ENCODE measurements around the gene BOC.

BOC gene, protein sequence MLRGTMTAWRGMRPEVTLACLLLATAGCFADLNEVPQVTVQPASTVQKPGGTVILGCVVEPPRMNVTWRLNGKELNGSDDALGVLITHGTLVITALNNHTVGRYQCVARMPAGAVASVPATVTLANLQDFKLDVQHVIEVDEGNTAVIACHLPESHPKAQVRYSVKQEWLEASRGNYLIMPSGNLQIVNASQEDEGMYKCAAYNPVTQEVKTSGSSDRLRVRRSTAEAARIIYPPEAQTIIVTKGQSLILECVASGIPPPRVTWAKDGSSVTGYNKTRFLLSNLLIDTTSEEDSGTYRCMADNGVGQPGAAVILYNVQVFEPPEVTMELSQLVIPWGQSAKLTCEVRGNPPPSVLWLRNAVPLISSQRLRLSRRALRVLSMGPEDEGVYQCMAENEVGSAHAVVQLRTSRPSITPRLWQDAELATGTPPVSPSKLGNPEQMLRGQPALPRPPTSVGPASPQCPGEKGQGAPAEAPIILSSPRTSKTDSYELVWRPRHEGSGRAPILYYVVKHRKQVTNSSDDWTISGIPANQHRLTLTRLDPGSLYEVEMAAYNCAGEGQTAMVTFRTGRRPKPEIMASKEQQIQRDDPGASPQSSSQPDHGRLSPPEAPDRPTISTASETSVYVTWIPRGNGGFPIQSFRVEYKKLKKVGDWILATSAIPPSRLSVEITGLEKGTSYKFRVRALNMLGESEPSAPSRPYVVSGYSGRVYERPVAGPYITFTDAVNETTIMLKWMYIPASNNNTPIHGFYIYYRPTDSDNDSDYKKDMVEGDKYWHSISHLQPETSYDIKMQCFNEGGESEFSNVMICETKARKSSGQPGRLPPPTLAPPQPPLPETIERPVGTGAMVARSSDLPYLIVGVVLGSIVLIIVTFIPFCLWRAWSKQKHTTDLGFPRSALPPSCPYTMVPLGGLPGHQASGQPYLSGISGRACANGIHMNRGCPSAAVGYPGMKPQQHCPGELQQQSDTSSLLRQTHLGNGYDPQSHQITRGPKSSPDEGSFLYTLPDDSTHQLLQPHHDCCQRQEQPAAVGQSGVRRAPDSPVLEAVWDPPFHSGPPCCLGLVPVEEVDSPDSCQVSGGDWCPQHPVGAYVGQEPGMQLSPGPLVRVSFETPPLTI

DNA sequence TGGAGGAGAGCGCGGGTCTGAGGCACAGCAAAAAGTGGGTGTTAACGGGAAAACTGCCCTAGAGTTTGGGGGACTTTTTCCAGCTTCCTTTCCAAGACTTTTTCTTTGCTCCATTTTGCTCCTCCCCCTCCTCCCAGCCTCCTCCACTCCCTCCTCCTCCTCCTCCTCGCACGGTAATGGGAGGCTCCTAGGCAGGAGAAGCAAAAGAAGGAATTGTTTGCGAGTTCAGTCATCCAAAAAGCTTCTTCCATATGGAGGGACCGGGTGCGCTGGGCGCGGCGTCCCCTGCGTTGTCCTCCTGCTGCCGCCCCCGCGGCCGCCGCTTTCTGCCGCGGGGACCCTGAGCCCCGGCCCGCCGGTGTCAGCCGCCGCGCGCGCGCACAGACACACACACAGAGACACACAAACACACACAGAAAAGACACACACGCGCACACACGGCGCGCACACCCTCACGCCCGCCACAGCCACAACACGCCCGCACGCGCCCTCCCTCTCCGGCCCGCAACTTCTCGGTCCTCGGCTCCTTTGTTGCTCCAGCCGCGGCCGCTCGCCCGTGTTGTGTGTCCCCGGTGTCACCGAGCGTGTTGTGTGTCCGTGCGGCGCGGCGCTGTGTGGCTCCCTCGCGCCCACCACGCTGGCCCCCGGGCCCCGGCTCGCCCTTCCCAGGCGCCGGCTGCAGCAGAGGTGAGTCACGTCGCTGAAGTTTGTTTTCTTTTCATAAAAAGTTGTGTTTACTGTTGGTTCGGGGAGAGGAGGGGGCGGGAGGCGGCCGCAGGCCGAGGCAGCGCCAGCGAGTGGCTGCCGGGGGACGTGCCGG lies at the start of gene BOC:
BOC (plus strand) TSS at position 228 of the 820 bp plus-strand sequence. CDS start 38,246 bp downstream, outside the sequence.
- Histone ChIP-seq H3K4me3 (ENCODE audit: low read length) (peak within 1 kb of the TSS; percentile 82), H3K9me3 (ENCODE audit: insufficient read depth, low read depth, low read length) (no peaks in the 10 kb centered on the region), H3K27me3 (ENCODE audit: insufficient read depth, low read length) (peaks cover 29% of the 10 kb centered on the region), H3K9ac (ENCODE audit: low read depth, low read length) (peak within 1 kb of the TSS; percentile 76), H3K4me1 (ENCODE audit: insufficient read depth, low read length) (peaks cover 16% of the 10 kb centered on the region; the same call in 1 of the 2 replicates), H3K27ac (ENCODE audit: low read length) (no peak within 1 kb of the TSS), H3K36me3 (ENCODE audit: insufficient read depth, low read depth, low read length) (peaks cover 5% of the 10 kb centered on the region)

DNA sequence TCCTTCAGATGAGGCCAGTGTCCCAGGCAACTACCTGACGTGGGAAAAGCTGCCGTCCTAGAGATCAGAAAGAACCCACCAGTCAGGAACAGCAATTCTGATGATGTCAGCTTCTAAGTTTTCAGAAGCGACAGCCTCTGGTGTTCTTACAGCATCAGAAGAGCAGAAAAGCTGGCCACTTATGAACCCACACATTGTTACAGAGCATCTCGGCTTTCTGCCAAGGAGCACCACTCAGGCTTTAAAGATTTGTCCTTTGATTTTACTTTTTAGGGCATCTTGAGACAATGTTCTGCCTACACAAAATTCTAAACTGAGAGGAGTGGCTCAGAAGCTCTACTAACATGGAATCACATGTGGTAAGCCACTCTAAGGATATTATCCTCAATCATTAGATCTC lies 49.7 kb upstream of the BOC start:
- Histone ChIP-seq H3K9me3 (ENCODE audit: insufficient read depth, low read depth, low read length) (no peaks in the 10 kb centered on the region), H3K4me3 (ENCODE audit: low read length) (no peak overlapping the region), H3K27me3 (ENCODE audit: insufficient read depth, low read length) (no peaks in the 10 kb centered on the region), H3K27ac (ENCODE audit: low read length) (no peak overlapping the region), H3K9ac (ENCODE audit: low read depth, low read length) (no peak overlapping the region), H3K4me1 (ENCODE audit: insufficient read depth, low read length) (peaks cover 5% of the 10 kb centered on the region; the same call in 1 of the 2 replicates), H3K36me3 (ENCODE audit: insufficient read depth, low read depth, low read length) (no peaks in the 10 kb centered on the region)

DNA sequence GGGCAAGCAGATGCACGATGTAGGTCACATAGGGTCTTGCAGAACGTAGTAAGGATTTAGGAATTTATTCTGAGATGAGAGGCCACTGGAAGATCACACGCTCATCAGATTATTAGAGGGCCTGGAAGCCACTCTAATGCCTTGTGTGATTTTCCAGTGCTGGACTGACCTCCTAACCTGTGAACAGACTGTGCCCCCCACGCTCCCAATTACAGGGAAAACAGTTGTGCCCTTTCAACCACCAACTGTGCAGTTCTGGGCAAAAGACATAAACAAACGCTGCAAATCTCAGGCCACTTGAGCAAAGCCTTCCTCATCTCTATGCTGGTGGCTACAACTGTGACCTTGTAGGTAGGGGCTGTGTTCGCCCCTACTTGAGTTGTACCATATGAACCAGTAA lies 48.2 kb upstream of the BOC start:
- Histone ChIP-seq H3K36me3 (ENCODE audit: insufficient read depth, low read depth, low read length) (no peaks in the 10 kb centered on the region), H3K27me3 (ENCODE audit: insufficient read depth, low read length) (no peaks in the 10 kb centered on the region), H3K9me3 (ENCODE audit: insufficient read depth, low read depth, low read length) (no peaks in the 10 kb centered on the region), H3K27ac (ENCODE audit: low read length) (no peak overlapping the region), H3K4me3 (ENCODE audit: low read length) (no peak overlapping the region), H3K9ac (ENCODE audit: low read depth, low read length) (no peak overlapping the region), H3K4me1 (ENCODE audit: insufficient read depth, low read length) (peaks cover 13% of the 10 kb centered on the region; the same call in 1 of the 2 replicates)

DNA sequence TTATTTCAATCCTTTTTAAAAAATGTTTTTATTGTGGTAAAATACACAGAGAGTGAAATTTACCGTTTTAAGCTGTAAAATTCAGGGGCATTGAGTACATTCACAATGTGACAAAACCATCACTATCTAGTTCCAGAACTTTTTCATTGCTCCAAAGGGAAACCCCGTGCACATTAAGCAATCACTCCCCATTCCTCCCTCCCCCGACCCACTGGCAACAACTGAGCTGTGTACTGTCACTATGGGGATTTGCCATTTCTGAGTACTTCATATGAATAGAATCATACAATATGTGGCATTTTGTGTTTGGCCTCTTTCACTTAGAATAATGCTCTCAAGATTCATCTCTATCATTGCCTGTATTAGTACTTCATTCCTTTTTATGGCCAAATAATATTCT lies 45.5 kb upstream of the BOC start:
- H3K9me3 ChIP-seq (ENCODE audit: insufficient read depth, low read depth, low read length): no peaks in the 10 kb centered on the region
- no peak overlapping the region for H3K4me3 ChIP-seq (ENCODE audit: low read length)
- no peaks in the 10 kb centered on the region for H3K27me3 ChIP-seq (ENCODE audit: insufficient read depth, low read length)
- no peaks in the 10 kb centered on the region for H3K36me3 ChIP-seq (ENCODE audit: insufficient read depth, low read depth, low read length)
- no peak overlapping the region for H3K9ac ChIP-seq (ENCODE audit: low read depth, low read length)
- no peak overlapping the region for H3K27ac ChIP-seq (ENCODE audit: low read length)
- H3K4me1 ChIP-seq (ENCODE audit: insufficient read depth, low read length): peaks cover 13% of the 10 kb centered on the region; the same call in 1 of the 2 replicates

DNA sequence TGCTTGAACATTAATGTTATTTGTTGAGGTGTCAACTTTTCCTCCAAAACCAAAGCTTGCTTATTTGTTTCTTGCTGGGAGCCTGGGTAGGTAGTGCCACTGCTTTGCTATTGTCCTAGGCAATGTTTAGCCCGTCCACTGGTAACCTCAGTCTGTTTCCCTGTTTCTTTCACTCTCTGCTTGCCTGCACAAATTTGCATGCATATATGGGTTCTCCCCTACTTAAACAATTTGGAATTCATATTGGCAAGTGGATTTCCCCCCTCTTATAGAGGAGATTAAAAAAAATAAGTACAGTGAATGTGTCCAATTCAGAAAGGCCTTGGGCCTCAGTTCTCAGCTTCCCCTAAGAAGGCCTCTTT lies 45.0 kb upstream of the BOC start:
- Histone ChIP-seq H3K9me3 (ENCODE audit: insufficient read depth, low read depth, low read length) (no peaks in the 10 kb centered on the region), H3K4me1 (ENCODE audit: insufficient read depth, low read length) (peaks cover 13% of the 10 kb centered on the region; the same call in 1 of the 2 replicates), H3K36me3 (ENCODE audit: insufficient read depth, low read depth, low read length) (no peaks in the 10 kb centered on the region), H3K27ac (ENCODE audit: low read length) (no peak overlapping the region), H3K9ac (ENCODE audit: low read depth, low read length) (peak overlapping the region; percentile 58; the same call in 1 of the 2 replicates), H3K4me3 (ENCODE audit: low read length) (no peak overlapping the region), H3K27me3 (ENCODE audit: insufficient read depth, low read length) (no peaks in the 10 kb centered on the region)

DNA sequence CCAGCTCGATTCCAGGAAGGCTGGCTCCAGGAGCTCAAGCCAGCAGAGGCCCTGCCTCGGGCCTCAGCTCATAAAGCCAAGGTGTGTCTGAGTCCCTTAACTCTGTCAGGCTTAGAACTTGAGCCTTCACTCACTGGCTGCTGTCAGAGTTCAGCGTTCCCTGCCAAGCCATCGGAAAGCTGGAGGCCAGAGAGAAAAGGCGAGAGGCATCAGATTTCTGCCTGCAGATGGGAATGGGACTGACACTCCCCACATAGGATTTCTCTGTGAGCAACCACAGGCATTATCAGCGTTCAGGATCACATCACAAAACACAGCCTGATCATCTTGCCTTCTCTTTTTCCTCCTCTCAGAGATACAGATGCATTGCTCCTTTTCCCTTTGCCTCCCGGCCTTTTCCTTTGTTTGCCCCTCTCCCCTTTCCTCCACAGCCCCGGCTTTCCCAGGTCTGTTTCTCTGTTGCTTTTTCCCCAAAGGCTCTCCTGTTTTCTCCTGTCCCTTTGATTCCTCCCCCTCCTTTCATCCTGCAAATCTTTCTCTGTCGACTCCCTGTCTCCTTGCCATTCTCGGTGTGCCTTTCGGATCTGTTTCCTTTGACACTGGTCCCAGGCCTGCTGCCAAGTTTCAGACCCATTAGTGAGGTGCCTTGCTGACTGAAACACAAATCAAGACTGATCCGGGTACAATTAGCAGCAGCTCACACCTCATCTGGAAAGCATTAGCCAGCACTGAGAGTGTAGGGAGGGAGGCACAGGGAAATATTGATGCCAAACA lies 44.5 kb upstream of the BOC start:
- Histone ChIP-seq H3K9ac (ENCODE audit: low read depth, low read length) (peak overlapping the region; percentile 58; the same call in 1 of the 2 replicates), H3K4me3 (ENCODE audit: low read length) (no peak overlapping the region), H3K27me3 (ENCODE audit: insufficient read depth, low read length) (no peaks in the 10 kb centered on the region), H3K4me1 (ENCODE audit: insufficient read depth, low read length) (peaks cover 13% of the 10 kb centered on the region; the same call in 1 of the 2 replicates), H3K9me3 (ENCODE audit: insufficient read depth, low read depth, low read length) (no peaks in the 10 kb centered on the region), H3K36me3 (ENCODE audit: insufficient read depth, low read depth, low read length) (no peaks in the 10 kb centered on the region), H3K27ac (ENCODE audit: low read length) (no peak overlapping the region)

DNA sequence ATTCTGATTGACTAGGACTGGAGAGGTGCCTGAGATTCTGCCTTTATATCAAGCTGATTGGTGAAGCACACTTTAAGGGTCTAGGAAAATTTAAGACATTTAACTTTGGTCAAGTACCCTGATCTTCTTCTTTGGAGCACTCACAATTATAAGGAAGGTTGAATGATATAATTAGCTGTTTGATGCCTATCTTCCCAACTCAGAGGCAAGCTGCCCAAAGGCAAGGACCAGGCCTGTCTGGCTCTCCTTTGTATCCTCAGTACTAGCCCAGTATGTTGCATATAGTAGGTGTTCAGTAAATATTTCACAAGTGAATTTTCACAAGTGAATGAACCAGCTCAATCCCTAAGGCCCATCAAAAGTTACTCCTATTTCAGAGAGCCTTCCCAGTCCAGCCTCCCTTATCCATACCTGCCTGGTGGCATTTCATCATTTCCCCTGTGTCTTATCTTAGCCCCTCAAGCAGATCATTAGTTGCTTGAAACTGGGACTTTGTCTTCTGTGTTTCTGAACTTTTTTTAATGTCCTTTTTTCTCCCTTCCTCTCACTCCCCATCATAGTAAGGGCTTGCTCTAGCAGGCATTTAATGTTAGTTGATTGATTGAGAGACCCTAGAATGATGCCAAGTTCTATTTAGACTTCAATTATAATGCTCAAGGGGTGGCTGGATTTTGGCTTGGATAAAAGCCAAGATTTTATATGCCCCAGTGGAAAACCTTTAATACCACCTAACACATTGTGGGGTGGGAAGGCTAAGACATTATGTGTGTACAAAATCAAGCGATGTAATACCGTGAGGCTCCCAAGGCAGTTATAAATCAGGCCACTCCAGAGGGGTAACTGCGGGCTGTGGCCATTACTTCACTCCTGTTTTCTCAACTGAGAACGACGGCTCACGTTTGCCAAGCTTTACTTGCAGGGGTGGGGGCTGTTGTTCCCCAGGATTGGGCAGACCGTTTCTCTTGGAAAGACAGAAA lies 43.2 kb upstream of the BOC start:
- Histone ChIP-seq H3K27ac (ENCODE audit: low read length) (no peak overlapping the region), H3K27me3 (ENCODE audit: insufficient read depth, low read length) (no peaks in the 10 kb centered on the region), H3K9me3 (ENCODE audit: insufficient read depth, low read depth, low read length) (no peaks in the 10 kb centered on the region), H3K4me3 (ENCODE audit: low read length) (no peak overlapping the region), H3K4me1 (ENCODE audit: insufficient read depth, low read length) (peaks cover 13% of the 10 kb centered on the region; the same call in 1 of the 2 replicates), H3K36me3 (ENCODE audit: insufficient read depth, low read depth, low read length) (no peaks in the 10 kb centered on the region), H3K9ac (ENCODE audit: low read depth, low read length) (no peak overlapping the region)

DNA sequence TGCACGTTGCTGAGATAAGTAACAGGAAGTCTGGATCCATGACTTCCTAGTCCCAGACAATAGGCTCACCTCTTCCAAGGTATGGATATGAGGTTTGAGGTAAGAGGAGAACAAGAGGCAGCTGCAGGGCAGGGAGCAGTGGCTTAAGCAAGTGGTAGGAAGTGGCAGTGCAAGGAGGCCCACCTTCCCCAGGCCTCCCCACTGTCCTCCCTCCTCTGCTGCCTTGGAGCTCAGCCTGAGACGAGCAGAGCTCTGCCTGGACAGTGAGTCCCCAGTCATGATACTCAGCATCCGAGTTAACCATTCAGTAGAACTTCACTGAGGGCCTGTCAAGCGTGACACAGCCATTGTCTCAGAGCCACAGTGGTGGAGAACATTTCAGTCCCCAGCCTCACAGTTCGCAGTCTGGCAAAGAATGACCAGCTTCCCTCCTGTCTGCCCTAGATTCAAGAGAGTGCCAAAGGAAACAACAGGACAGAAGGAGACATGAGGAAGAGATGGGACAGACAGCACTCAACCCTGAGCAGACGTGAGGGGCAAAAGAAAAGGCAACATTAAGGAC lies 41.4 kb upstream of the BOC start:
- Histone ChIP-seq H3K27ac (ENCODE audit: low read length) (no peak overlapping the region), H3K4me3 (ENCODE audit: low read length) (no peak overlapping the region), H3K9ac (ENCODE audit: low read depth, low read length) (no peak overlapping the region), H3K4me1 (ENCODE audit: insufficient read depth, low read length) (peaks cover 16% of the 10 kb centered on the region; the same call in 1 of the 2 replicates), H3K36me3 (ENCODE audit: insufficient read depth, low read depth, low read length) (no peaks in the 10 kb centered on the region), H3K27me3 (ENCODE audit: insufficient read depth, low read length) (no peaks in the 10 kb centered on the region), H3K9me3 (ENCODE audit: insufficient read depth, low read depth, low read length) (no peaks in the 10 kb centered on the region)

DNA sequence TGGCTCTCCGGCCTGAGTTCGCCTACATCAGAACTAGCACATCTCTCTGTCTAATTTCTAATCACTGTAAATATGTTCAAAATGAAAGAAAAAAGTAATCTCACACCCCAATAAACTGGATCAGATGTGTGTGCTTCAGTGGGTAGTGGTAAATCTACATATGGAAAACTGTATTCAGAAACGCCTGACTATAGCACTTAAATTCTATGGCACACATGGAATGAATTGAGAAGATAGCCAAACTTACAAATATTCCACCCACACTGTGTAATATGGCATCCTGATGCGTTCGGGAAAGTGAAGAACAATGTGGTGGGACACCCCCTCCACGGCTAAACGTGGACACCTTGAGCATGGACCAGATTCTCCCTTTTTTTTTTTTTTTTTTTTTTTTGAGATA lies 40.6 kb upstream of the BOC start:
- Histone ChIP-seq H3K9ac (ENCODE audit: low read depth, low read length) (no peak overlapping the region), H3K27ac (ENCODE audit: low read length) (no peak overlapping the region), H3K9me3 (ENCODE audit: insufficient read depth, low read depth, low read length) (no peaks in the 10 kb centered on the region), H3K36me3 (ENCODE audit: insufficient read depth, low read depth, low read length) (no peaks in the 10 kb centered on the region), H3K4me1 (ENCODE audit: insufficient read depth, low read length) (peaks cover 16% of the 10 kb centered on the region; the same call in 1 of the 2 replicates), H3K4me3 (ENCODE audit: low read length) (no peak overlapping the region), H3K27me3 (ENCODE audit: insufficient read depth, low read length) (no peaks in the 10 kb centered on the region)

All from iPS-20b (cell line).